Left ventricle myocardium inferior (tissue), 1 donor: ENCODE results near the gene MCM7. TPM values are rescaled to one million over a fixed set of nuclear protein-coding genes. Genes with fewer than 3 reads are reported as not detected.
A peak's percentile ranks its signal among the peaks of the same experiment; 100 is the strongest.

Experiments used
- DNase-seq: peaks from one replicate; pipeline ENCODE4 v3.0.0-alpha.2; 2020
- H3K27ac ChIP-seq: fragments of 200-600 bp; replicated peaks from 2 replicates; pipeline ENCODE4 v1.8.0; 2021
- H3K27me3 ChIP-seq: fragments of 200-600 bp; 2 replicates; pipeline ENCODE4 v1.8.0; 2021; ENCODE audit warnings: low read depth
- H3K36me3 ChIP-seq: fragments of 200-600 bp; 2 replicates; pipeline ENCODE4 v1.8.0; 2021
- H3K4me1 ChIP-seq: fragments of 200-600 bp; 2 replicates; pipeline ENCODE4 v1.8.0; 2021
- H3K4me3 ChIP-seq: fragments of 200-600 bp; 2 replicates; pipeline ENCODE4 v1.8.0; 2021; ENCODE audit warnings: mild to moderate bottlenecking, moderate library complexity
- H3K9me3 ChIP-seq: fragments of 200-600 bp; replicated peaks from 2 replicates; pipeline ENCODE4 v1.8.0; 2021
- CTCF ChIP-seq: fragments of 200-600 bp; IDR thresholded peaks from 2 replicates; pipeline ENCODE4 v1.8.0; 2021; ENCODE audit warnings: antibody characterized with exemption, mild to moderate bottlenecking, borderline replicate concordance
- intact Hi-C: fragments of 100-400 bp; cut with micrococcal nuclease; formaldehyde crosslinking; loops from one replicate; pipeline ENCODE4 v1.11.0; 2022
- total RNA-seq: library from RNA; stranded (reverse); fragmentation: NEBNext Ultra II Directional; extraction: Animal tissue kit (Norgen Biotek cat#: 25700); gene quantifications from one replicate; pipeline ENCODE4 v1.2.1, GENCODE V29; 2021
- donor health status: DM: no; HTN: yes; CAD: no; lungs with severe emphysema.

Gene MCM7
- total RNA-seq, 1 donor from 2014 or later, result 21.1 TPM

DNA sequence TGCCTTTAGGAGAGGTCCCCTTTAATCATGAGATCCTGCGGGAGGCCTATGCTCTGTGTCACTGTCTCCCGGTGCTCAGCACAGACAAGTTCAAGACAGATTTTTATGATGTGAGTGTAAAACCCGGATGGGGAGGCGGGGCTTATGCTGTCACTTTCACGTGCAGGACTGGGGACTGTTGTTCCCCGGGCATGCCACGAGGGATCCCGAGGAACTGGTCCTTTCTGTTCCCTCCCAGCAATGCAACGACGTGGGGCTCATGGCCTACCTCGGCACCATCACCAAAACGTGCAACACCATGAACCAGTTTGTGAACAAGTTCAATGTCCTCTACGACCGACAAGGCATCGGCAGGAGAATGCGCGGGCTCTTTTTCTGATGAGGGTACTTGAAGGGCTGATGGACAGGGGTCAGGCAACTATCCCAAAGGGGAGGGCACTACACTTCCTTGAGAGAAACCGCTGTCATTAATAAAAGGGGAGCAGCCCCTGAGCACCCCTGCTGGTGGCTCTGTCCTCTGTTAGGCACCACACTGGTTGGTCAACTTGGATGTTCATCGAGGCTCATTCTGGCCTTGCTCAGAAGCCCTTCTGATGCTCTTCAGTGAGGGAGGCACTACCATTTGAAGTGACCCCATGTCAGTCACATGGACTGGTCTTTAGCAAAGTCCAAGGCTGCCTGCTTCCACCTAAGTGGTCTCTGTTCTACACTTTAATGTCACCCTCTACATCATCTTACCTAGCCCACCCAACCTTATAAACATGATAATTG, 9.6 kb downstream of the MCM7 start:
- no peak for DNase-seq
- intact Hi-C loops, result no loop called here
- no peak for TF ChIP-seq CTCF
- Histone ChIP-seq H3K4me1 (peaks cover 33% of the 10 kb centered on the region), H3K4me3 (no peak overlapping the region), H3K27me3 (no peaks in the 10 kb centered on the region), H3K36me3 (peaks cover 64% of the 10 kb centered on the region), H3K27ac (no peak overlapping the region), H3K9me3 (no peaks in the 10 kb centered on the region)

- H3K27me3 ChIP-seq, result no peaks in the 10 kb centered on the region
- DNase-seq, result no peak
- TF ChIP-seq CTCF, result no peak
- no peak overlapping the region for H3K27ac ChIP-seq
- H3K36me3 ChIP-seq, result peaks cover 56% of the 10 kb centered on the region
- H3K9me3 ChIP-seq, result no peaks in the 10 kb centered on the region
- peaks cover 33% of the 10 kb centered on the region for H3K4me1 ChIP-seq
- no peak overlapping the region for H3K4me3 ChIP-seq
- intact Hi-C loops, result no loop called here
Measured at GRCh38 chr7:100090527-100091410, 10.4 kb downstream of the MCM7 start.

GRCh38 chr7:100089458-100090196, 11.6 kb downstream of the MCM7 start:
- peak overlapping the region; percentile 95 for H3K4me3 ChIP-seq
- H3K27me3 ChIP-seq, result no peaks in the 10 kb centered on the region
- H3K36me3 ChIP-seq, result peaks cover 44% of the 10 kb centered on the region
- TF ChIP-seq CTCF, result no peak
- peaks cover 33% of the 10 kb centered on the region for H3K4me1 ChIP-seq
- DNase-seq, result no peak
- H3K27ac ChIP-seq, result peak overlapping the region; percentile 95
- intact Hi-C loops, result loop anchor here (10.0 kb wide), 1 partner anchor 95 kb away; no protein-coding TSS in a partner anchor
- no peaks in the 10 kb centered on the region for H3K9me3 ChIP-seq

DNA sequence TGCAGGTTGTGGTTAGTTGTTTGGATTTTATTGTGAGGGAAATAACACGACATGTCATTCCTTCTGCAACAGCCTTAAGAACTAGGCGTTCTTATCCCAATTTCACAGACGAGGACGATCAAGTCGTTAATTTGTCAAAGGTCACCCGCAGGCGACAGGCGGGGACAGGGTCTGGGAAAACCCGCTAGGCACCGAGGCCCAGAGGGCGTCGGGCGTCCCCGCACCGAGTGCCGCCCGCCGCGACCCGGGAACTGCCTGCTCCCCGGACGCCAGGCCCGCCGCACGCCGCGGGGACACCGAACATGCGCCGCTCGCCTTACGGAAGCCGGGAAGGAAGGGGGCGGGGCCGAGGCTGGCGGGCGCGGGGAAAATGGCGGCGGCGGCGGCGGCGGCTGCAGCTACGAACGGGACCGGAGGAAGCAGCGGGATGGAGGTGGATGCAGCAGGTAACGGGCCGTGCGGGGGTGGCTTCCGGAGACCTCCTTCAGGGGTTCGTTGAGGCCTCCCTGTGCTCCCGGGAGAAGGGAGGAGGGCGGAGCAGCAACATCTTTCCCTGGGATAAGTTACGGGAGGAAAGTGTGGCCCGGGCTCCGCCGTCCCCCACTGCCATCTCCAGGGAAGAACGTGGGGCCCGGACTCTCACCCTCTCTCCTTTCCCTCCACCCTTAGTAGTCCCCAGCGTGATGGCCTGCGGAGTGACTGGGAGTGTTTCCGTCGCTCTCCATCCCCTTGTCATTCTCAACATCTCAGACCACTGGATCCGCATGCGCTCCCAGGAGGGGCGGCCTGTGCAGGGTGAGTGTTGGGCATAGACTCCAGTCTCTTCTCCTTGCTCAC, 12.4 kb downstream of the MCM7 start, which contains the start of gene COPS6:
Gene COPS6, plus strand, starts transcription at position 349 of the 837 bp plus-strand sequence. Its CDS starts 22 bp downstream, at position 371.
- peak; percentile 90 for DNase-seq
- Histone ChIP-seq H3K9me3 (no peaks in the 10 kb centered on the region), H3K27me3 (no peaks in the 10 kb centered on the region), H3K4me1 (peaks cover 31% of the 10 kb centered on the region), H3K36me3 (peaks cover 36% of the 10 kb centered on the region), H3K4me3 (peak within 1 kb of the TSS; percentile 95), H3K27ac (peak within 1 kb of the TSS; percentile 95)
- intact Hi-C loops, result loop anchor here (10.0 kb wide), 1 partner anchor 94 kb away; no protein-coding TSS in a partner anchor
- no peak for TF ChIP-seq CTCF
